ENCODE measurements around the gene ELK1. TPM values are rescaled to one million over a fixed set of nuclear protein-coding genes. Genes with fewer than 3 reads are reported as not detected.
A peak's percentile ranks its signal among the peaks of the same experiment; 100 is the strongest.

Gene ELK1
- total RNA-seq, 4 donors from 2014 or later = 18.2 to 34.2 (median 25.6) TPM

- H3K9me3 ChIP-seq = no peaks in the 10 kb centered on the region
- no peak overlapping the region for H3K27ac ChIP-seq
- no peaks in the 10 kb centered on the region for H3K4me1 ChIP-seq
- H3K36me3 ChIP-seq = no peaks in the 10 kb centered on the region
- H3K27me3 ChIP-seq = no peaks in the 10 kb centered on the region
- TF ChIP-seq POLR2A (IDR thresholded peaks at IDR 0.05) (no peak), CTCF (IDR thresholded peaks at IDR 0.05) (peak in 2 of 4 experiments; percentile 9 to 18)
- intact Hi-C loops (cut with DNase I; ENCODE audit: low total_unique reads) = no loop called here
- H3K4me3 ChIP-seq = no peak overlapping the region
- no peak for DNase-seq
These were observed 5.7 kb downstream of the ELK1 start for GRCh38 chrX:47644557-47645091.

DNA sequence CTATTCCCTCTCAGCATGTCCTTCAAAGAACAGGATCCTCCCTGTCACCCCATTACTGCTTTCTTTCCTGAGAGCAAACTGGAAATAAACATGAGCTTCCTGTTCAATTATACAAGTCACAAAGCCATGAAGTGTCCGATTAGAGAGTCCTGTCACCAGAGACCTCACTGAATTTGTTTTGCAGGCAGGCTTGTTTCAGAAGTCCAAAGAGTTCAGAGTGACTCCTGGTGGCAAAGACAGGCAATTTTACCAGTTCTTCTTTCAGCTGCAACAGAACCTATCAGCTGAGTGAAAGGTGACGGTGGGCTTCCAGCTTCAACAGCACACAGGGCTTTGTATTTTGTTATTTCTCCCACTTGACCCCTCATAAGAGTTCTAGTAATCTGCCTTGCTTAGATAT lies 6.4 kb downstream of the ELK1 start:
- intact Hi-C loops (cut with DNase I; ENCODE audit: low total_unique reads) = no loop called here
- no peak overlapping the region for H3K4me3 ChIP-seq

DNA sequence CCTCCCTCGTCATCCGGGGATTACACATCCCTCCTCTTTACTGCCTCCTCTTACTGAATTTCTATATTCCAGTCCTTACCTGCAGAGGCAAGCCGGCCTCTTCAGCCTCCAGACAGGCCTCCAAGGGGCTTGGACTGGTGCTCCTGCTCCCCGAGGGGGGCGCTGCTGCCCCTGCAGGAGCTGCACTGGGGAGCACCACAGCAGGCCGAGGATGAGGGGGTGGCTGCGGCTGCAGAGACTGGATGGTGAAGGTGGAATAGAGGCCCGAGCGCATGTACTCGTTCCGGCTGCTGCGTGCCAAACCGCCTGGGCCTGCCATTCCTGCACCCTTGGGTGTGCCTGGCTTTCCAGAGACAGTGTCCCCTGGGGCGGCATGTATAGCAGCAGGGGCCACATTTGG lies 11.5 kb downstream of the ELK1 start:
- Histone ChIP-seq H3K27me3 (no peaks in the 10 kb centered on the region), H3K27ac (no peak overlapping the region), H3K4me1 (no peaks in the 10 kb centered on the region), H3K9me3 (no peaks in the 10 kb centered on the region), H3K36me3 (no peaks in the 10 kb centered on the region), H3K4me3 (no peak overlapping the region)
- no peak for DNase-seq
- no peak for TF ChIP-seq CTCF (IDR thresholded peaks at IDR 0.05)
- TF ChIP-seq POLR2A (IDR thresholded peaks at IDR 0.05) = no peak
- intact Hi-C loops (cut with DNase I; ENCODE audit: low total_unique reads) = no loop called here

More for the DNA sequence above, 6.4 kb downstream of the ELK1 start:
- Histone ChIP-seq H3K36me3 (no peaks in the 10 kb centered on the region), H3K27ac (no peak overlapping the region), H3K4me1 (no peaks in the 10 kb centered on the region), H3K27me3 (no peaks in the 10 kb centered on the region), H3K9me3 (no peaks in the 10 kb centered on the region)
- TF ChIP-seq CTCF (IDR thresholded peaks at IDR 0.05) = peak in 1 of 4 experiments; percentile 30
- no peak for TF ChIP-seq POLR2A (IDR thresholded peaks at IDR 0.05)
- no peak for DNase-seq

- no peaks in the 10 kb centered on the region for H3K36me3 ChIP-seq
- H3K9me3 ChIP-seq = no peaks in the 10 kb centered on the region
- intact Hi-C loops (cut with DNase I; ENCODE audit: low total_unique reads) = no loop called here
- DNase-seq = no peak
- TF ChIP-seq CTCF (IDR thresholded peaks at IDR 0.05) = no peak
- TF ChIP-seq POLR2A (IDR thresholded peaks at IDR 0.05) = no peak
- H3K4me1 ChIP-seq = no peaks in the 10 kb centered on the region
- H3K27ac ChIP-seq = no peak overlapping the region
- no peaks in the 10 kb centered on the region for H3K27me3 ChIP-seq
- H3K4me3 ChIP-seq = no peak overlapping the region
These were observed 12.7 kb downstream of the ELK1 start for GRCh38 chrX:47637546-47638195.

GRCh38 chrX:47634871-47635575 lies 15.3 kb downstream of the ELK1 start:
- Histone ChIP-seq H3K27me3 (no peaks in the 10 kb centered on the region), H3K4me1 (no peaks in the 10 kb centered on the region), H3K4me3 (no peak overlapping the region), H3K9me3 (no peaks in the 10 kb centered on the region), H3K36me3 (no peaks in the 10 kb centered on the region), H3K27ac (no peak overlapping the region)
- intact Hi-C loops (cut with DNase I; ENCODE audit: low total_unique reads) = no loop called here
- TF ChIP-seq CTCF (IDR thresholded peaks at IDR 0.05) (no peak), POLR2A (IDR thresholded peaks at IDR 0.05) (no peak)
- DNase-seq = no peak
